Neural cell (in vitro differentiated cells): Measurements from ENCODE around the gene CAPZA2.
"Not testable (repeated sequence)": the region's sequence is repeated elsewhere in the genome, so short reads cannot be mapped to it uniquely, and the experiment has no call there.

Source experiments
- EZH2 ChIP-seq: fragments of 200-600, 300-800 bp; shearing (Covaris generic), sonication (generic); IDR thresholded peaks from 2 replicates; pipeline ENCODE4 v1.6.1; 2014; ENCODE audit warnings: antibody characterized with exemption, low read length, borderline replicate concordance, mild to moderate bottlenecking; ENCODE audit not compliant: insufficient read depth, poor library complexity, severe bottlenecking
- MXI1 ChIP-seq: fragments of 450-650 bp; conservative IDR thresholded peaks from 2 replicates; pipeline ENCODE4 v1.6.1; 2014; ENCODE audit warnings: antibody characterized with exemption, mild to moderate bottlenecking; ENCODE audit not compliant: poor library complexity, severe bottlenecking
- POLR2AphosphoS5 ChIP-seq: IDR thresholded peaks from 2 replicates; pipeline ENCODE4 v1.6.1; 2012
- RAD21 ChIP-seq: fragments of 450-650 bp; conservative IDR thresholded peaks from 2 replicates; pipeline ENCODE4 v1.6.1; 2014; ENCODE audit warnings: antibody characterized with exemption, mild to moderate bottlenecking, moderate library complexity
- REST ChIP-seq: IDR thresholded peaks from 2 replicates; pipeline ENCODE4 v1.6.1; 2012; ENCODE audit warnings: borderline replicate concordance
- TF ChIP-seq, protein P1 (sequence below): fragments of 450-650 bp; IDR thresholded peaks from 2 replicates; pipeline ENCODE4 v1.5.1; 2014; ENCODE audit warnings: antibody characterized with exemption, mild to moderate bottlenecking, moderate library complexity; ENCODE audit not compliant: poor library complexity, severe bottlenecking

DNA sequence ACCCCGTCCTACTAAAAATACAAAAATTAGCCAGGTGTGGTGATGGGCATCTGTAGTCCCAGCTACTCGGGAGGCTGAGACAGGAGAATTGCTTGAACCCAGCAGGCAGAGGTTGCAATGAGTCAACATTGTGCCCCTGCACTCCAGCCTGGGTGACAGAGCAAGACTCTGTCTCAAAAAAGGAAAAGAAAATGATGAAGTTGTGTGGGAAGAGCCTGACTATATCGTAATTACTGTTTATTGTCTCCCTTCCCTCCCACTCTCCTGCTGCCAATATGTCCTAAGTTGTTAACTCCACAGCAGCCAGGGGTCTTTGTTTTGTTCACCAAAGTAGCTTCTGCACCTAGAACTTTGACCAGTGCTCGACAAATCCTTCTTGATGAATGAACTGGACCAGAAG is 74.5 kb downstream of the CAPZA2 start:
- not testable (repeated sequence) for TF ChIP-seq POLR2AphosphoS5, MXI1, REST, EZH2, RAD21
- TF ChIP-seq, protein P1, sequence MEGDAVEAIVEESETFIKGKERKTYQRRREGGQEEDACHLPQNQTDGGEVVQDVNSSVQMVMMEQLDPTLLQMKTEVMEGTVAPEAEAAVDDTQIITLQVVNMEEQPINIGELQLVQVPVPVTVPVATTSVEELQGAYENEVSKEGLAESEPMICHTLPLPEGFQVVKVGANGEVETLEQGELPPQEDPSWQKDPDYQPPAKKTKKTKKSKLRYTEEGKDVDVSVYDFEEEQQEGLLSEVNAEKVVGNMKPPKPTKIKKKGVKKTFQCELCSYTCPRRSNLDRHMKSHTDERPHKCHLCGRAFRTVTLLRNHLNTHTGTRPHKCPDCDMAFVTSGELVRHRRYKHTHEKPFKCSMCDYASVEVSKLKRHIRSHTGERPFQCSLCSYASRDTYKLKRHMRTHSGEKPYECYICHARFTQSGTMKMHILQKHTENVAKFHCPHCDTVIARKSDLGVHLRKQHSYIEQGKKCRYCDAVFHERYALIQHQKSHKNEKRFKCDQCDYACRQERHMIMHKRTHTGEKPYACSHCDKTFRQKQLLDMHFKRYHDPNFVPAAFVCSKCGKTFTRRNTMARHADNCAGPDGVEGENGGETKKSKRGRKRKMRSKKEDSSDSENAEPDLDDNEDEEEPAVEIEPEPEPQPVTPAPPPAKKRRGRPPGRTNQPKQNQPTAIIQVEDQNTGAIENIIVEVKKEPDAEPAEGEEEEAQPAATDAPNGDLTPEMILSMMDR: not testable (repeated sequence)
